Vagina (tissue), 2 donors: ENCODE data around the gene SMOC2. TPM values are rescaled to one million over a fixed set of nuclear protein-coding genes. Genes with fewer than 3 reads are reported as not detected.
"Not testable (repeated sequence)": the region's sequence is repeated elsewhere in the genome, so short reads cannot be mapped to it uniquely, and the experiment has no call there.

Source experiments
- DNase-seq, 2 donors: peaks; one replicate each; pipeline ENCODE4 v3.0.0-alpha.2; 2017; ENCODE audit errors: extremely low spot score in 2 of 2
- H3K27ac ChIP-seq: fragments of 200-600 bp; sonication (generic); one replicate; pipeline ENCODE4 v1.5.1; 2019
- H3K27me3 ChIP-seq: fragments of 200-600 bp; sonication (generic); one replicate; pipeline ENCODE4 v1.5.1; 2019
- H3K36me3 ChIP-seq, 2 donors: fragments of 200-600 bp; sonication (generic); one replicate each; pipeline ENCODE4 v1.5.1; 2017 to 2019
- H3K4me1 ChIP-seq: fragments of 200-600 bp; sonication (generic); one replicate; pipeline ENCODE4 v1.5.1; 2019
- H3K4me3 ChIP-seq, 2 donors: fragments of 200-600 bp; sonication (generic); 1 replicate in 1 of 2; 2 replicates in 1 of 2; pipeline ENCODE4 v1.5.1; 2016 to 2019
- H3K9me3 ChIP-seq: fragments of 200-600 bp; sonication (generic); one replicate; pipeline ENCODE4 v1.5.1; 2019
- POLR2A ChIP-seq, 2 donors: fragments of 450-650 bp; IDR thresholded peaks; one replicate each; pipeline ENCODE4 v1.6.1; 2017; ENCODE audit warnings: antibody characterized with exemption in 2 of 2, mild to moderate bottlenecking in 2 of 2, moderate library complexity in 2 of 2
- POLR2AphosphoS5 ChIP-seq, 2 donors: sonication (generic); formaldehyde crosslinking; IDR thresholded peaks; one replicate each; pipeline ENCODE4 v1.9.0; 2017; ENCODE audit warnings: antibody characterized with exemption in 2 of 2, mild to moderate bottlenecking in 2 of 2, low read depth in 1 of 2; ENCODE audit not compliant: insufficient read depth in 1 of 2
- intact Hi-C: fragments of 100-400 bp; cut with DNase I; formaldehyde crosslinking; loops from one replicate; pipeline ENCODE4 v1.15.1; 2023
- total RNA-seq: library from RNA; depleted of rRNA; stranded (reverse); fragments of >200 nt; gene quantifications from one replicate; pipeline ENCODE4 v1.2.3, GENCODE V29; 2016
- TF ChIP-seq, protein P1 (sequence below), 3 experiments: fragments of 450-650 bp in 2 of 3; fragments of 200-600 bp in 1 of 3; sonication (generic) in 1 of 3; IDR thresholded peaks; one replicate each; pipeline ENCODE4 v1.5.1; 2017 to 2019; ENCODE audit warnings: antibody characterized with exemption in 3 of 3, mild to moderate bottlenecking in 2 of 3, moderate library complexity in 2 of 3

The SMOC2 gene
- total RNA-seq, 1 donor from 2014 or later = 22.1 TPM

- H3K4me3 ChIP-seq = no peak overlapping the region
- DNase-seq = no peak
- no peaks in the 10 kb centered on the region for H3K9me3 ChIP-seq
- no peaks in the 10 kb centered on the region for H3K27me3 ChIP-seq
- H3K36me3 ChIP-seq = no peaks in the 10 kb centered on the region
- H3K27ac ChIP-seq = no peak overlapping the region
- intact Hi-C loops = no loop called here
- H3K4me1 ChIP-seq = no peaks in the 10 kb centered on the region
- TF ChIP-seq, protein P1, sequence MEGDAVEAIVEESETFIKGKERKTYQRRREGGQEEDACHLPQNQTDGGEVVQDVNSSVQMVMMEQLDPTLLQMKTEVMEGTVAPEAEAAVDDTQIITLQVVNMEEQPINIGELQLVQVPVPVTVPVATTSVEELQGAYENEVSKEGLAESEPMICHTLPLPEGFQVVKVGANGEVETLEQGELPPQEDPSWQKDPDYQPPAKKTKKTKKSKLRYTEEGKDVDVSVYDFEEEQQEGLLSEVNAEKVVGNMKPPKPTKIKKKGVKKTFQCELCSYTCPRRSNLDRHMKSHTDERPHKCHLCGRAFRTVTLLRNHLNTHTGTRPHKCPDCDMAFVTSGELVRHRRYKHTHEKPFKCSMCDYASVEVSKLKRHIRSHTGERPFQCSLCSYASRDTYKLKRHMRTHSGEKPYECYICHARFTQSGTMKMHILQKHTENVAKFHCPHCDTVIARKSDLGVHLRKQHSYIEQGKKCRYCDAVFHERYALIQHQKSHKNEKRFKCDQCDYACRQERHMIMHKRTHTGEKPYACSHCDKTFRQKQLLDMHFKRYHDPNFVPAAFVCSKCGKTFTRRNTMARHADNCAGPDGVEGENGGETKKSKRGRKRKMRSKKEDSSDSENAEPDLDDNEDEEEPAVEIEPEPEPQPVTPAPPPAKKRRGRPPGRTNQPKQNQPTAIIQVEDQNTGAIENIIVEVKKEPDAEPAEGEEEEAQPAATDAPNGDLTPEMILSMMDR (IDR thresholded peaks at IDR 0.05) = no peak
- TF ChIP-seq POLR2AphosphoS5 (IDR thresholded peaks at IDR 0.05; ENCODE audit: insufficient read depth in 1 of 2, low read depth in 1 of 2) = peak in 1 of 2 donors; percentile 28
Measured at GRCh38 chr6:168609026-168609685, 168.2 kb downstream of the SMOC2 start.

DNA sequence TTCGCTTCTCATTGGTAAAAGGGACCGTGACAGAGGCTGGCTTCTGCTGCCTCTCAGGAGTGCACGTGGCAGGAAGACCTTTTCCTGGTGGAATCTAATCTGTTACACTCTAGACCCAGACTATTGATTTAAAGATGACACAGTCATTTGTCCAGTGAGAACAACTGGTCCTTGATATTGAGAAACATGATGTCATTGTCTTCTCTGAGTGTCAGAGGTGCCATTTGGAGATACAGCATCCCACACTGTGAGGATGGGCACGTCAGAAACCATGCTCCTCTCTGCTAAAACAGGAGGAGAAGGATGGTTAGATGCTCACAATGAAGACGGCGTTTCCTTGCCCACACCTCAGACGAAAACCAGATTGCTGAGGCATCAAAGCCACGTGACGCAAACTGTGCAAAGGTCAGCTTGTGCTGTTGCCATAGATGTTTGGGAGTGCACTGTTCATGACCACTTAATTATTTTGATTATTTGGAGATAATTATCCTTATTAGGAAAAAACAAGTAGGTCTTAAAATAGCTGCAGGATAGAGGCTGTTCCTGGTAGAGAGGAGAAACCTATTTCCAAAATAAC is 169.0 kb downstream of the SMOC2 start:
- no peak for DNase-seq
- H3K36me3 ChIP-seq = no peaks in the 10 kb centered on the region
- H3K4me3 ChIP-seq = no peak overlapping the region
- no peaks in the 10 kb centered on the region for H3K9me3 ChIP-seq
- TF ChIP-seq POLR2AphosphoS5 (IDR thresholded peaks at IDR 0.05; ENCODE audit: insufficient read depth in 1 of 2, low read depth in 1 of 2) (no peak), POLR2A (IDR thresholded peaks at IDR 0.05) (no peak)
- TF ChIP-seq, protein P1 (IDR thresholded peaks at IDR 0.05) = no peak
- no peaks in the 10 kb centered on the region for H3K27me3 ChIP-seq
- intact Hi-C loops = no loop called here
- H3K27ac ChIP-seq = no peak overlapping the region
- no peaks in the 10 kb centered on the region for H3K4me1 ChIP-seq

GRCh38 chr6:168610966-168611365 is 170.0 kb downstream of the SMOC2 start:
- H3K36me3 ChIP-seq, H3K27me3 ChIP-seq, H3K9me3 ChIP-seq, H3K4me1 ChIP-seq, H3K27ac ChIP-seq, DNase-seq, H3K4me3 ChIP-seq, intact Hi-C loops: not testable (repeated sequence)

DNA sequence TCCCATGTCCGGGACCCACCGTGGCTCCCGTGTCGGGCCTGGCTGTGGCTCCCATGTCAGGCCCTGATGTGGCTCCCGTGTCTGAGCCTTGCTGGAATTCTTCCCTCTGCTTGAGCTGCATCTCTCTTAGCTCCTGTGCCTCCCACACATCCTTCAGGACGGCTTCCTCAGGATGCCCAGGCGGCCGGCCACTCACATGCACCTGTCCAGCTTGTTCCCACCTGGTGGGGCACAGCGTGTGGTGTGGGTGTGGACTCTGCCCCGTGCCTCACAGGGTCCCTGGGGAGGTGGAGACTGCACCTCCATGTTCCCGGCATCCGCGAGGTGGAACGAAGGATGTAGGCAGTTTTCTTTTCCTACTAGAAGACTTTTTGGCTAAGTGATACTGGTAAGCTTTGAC is 170.7 kb downstream of the SMOC2 start:
- DNase-seq = no peak
- intact Hi-C loops = no loop called here
- H3K9me3 ChIP-seq = no peaks in the 10 kb centered on the region
- no peaks in the 10 kb centered on the region for H3K4me1 ChIP-seq
- no peak for TF ChIP-seq POLR2AphosphoS5 (IDR thresholded peaks at IDR 0.05; ENCODE audit: insufficient read depth in 1 of 2, low read depth in 1 of 2)
- TF ChIP-seq POLR2A (IDR thresholded peaks at IDR 0.05) = no peak
- TF ChIP-seq, protein P1 (IDR thresholded peaks at IDR 0.05) = no peak
- H3K4me3 ChIP-seq = no peak overlapping the region
- no peak overlapping the region for H3K27ac ChIP-seq
- H3K27me3 ChIP-seq = no peaks in the 10 kb centered on the region
- H3K36me3 ChIP-seq = no peaks in the 10 kb centered on the region

DNA sequence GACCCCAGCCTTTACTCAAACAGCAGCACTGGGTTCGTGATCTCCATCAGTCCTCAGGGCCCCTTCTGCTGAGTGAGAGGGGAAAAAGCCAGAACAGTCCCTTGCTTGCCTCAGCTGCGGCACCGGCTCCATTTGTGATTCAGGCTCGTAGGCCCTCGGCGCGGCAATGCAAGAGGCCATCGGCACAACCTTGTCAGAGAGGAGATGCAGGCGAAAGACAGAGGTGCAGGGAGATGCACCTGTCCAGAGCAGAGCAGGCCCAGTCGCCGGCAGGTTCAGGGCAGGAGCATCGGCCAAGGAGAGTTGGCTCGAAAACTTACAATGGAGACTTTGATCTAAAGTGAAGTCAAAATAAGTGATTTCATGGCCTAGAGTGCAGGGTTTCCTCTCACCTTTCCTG is 171.6 kb downstream of the SMOC2 start:
- H3K27ac ChIP-seq = no peak overlapping the region
- H3K4me1 ChIP-seq = no peaks in the 10 kb centered on the region
- H3K9me3 ChIP-seq = no peaks in the 10 kb centered on the region
- H3K4me3 ChIP-seq = no peak overlapping the region
- DNase-seq = no peak
- TF ChIP-seq, protein P1 (IDR thresholded peaks at IDR 0.05) = no peak
- TF ChIP-seq POLR2A (IDR thresholded peaks at IDR 0.05) (no peak), POLR2AphosphoS5 (IDR thresholded peaks at IDR 0.05; ENCODE audit: insufficient read depth in 1 of 2, low read depth in 1 of 2) (no peak)
- no peaks in the 10 kb centered on the region for H3K27me3 ChIP-seq
- H3K36me3 ChIP-seq = no peaks in the 10 kb centered on the region
- intact Hi-C loops = no loop called here
